GM19193 (cell line): Measurements from ENCODE around the gene ELMO3.

Source experiments
- POLR2A ChIP-seq: IDR thresholded peaks from 4 replicates; pipeline ENCODE4 v1.6.1; 2011; ENCODE audit not compliant: insufficient read depth, insufficient read length; ENCODE audit errors: extremely low read depth

ELMO3 gene

DNA sequence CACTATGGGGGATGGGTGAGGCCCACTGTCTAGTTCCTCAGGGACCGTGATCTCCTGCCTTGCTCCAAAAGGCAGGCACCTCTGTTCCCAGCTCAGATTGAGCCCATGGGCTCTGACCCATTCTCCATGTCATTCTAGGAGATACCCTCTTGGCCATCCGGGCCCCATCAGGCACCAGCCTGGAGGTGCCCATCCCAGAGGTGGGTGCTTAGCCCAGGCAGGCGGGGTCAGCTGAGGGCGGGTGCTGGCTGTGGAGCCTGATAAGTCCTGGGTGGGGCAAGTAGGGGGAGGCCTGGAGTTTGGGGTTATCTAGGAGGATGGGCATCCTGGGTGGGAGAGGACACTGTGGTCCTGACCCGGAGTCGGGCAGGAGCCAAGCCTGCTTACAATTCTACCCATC lies 4.7 kb upstream of the ELMO3 start:
- TF ChIP-seq POLR2A: no peak

GRCh38 chr16:67195676-67196075 lies 3.3 kb upstream of the ELMO3 start:
- no peak for TF ChIP-seq POLR2A

GRCh38 chr16:67196881-67197280 lies 2.0 kb upstream of the ELMO3 start:
- no peak for TF ChIP-seq POLR2A

DNA sequence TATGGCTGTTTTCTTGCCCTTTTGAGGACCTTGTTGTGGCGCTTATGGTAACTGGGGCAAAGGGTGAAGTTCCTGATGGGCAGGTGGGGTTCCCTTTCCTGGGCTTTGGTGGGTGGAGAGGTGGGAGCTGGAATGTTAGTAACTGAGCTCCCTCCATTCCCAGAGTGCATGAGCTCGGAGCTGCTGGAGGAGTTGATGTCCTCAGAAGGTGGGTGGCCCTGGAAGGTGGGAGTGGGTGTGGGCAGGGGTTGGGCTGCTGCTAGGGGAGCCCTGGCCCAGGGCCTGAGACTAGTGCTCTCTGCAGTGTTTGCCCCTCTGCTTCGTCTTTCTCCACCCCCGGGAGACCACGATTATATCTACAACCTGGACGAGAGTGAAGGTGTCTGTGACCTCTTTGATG lies 1.2 kb upstream of the ELMO3 start:
- TF ChIP-seq POLR2A: no peak

DNA sequence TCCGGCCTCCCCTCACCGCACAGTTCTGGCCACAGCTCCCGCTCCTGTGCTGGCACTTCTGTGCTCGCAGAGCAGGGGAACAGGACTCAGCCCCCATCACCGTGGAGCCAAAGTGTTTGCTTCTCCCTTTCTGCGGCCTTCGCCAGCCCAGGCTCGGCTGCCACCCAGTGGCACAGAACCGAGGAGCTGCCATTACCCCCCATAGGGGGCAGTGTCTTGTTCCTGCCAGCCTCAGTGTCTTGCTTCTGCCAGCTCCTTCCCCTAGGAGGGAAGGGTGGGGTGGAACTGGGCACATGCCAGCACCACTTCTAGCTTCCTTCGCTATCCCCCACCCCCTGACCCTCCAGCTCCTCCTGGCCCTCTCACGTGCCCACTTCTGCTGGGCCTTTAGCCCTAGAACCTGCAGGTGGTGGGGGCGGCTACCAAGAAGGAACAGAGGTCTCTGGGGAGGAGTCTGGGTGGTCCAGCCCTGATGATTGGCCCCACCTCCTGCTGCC lies 645 bp upstream of the ELMO3 start:
- no peak for TF ChIP-seq POLR2A

- no peak for TF ChIP-seq POLR2A
Measured at GRCh38 chr16:67199808-67200198, 872 bp downstream of the ELMO3 start.

DNA sequence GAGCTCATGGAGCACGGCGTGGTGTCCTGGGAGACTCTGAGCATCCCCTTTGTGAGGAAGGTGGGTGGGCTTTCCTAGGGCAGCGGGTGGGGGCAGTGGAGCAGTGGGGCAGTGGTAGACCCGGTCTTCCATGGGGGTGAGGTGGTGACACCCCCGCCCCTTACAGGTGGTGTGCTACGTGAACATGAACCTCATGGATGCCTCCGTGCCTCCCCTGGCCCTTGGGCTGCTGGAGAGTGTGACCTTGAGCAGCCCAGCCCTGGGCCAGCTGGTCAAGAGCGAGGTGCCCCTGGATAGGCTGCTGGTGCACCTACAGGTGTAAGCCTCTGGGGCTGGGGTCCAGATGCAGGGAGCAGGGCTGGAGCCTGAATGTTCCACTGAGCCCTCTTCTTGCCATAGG lies 1.6 kb downstream of the ELMO3 start:
- no peak for TF ChIP-seq POLR2A

GRCh38 chr16:67201411-67202345 lies 2.7 kb downstream of the ELMO3 start:
- TF ChIP-seq POLR2A: no peak

DNA sequence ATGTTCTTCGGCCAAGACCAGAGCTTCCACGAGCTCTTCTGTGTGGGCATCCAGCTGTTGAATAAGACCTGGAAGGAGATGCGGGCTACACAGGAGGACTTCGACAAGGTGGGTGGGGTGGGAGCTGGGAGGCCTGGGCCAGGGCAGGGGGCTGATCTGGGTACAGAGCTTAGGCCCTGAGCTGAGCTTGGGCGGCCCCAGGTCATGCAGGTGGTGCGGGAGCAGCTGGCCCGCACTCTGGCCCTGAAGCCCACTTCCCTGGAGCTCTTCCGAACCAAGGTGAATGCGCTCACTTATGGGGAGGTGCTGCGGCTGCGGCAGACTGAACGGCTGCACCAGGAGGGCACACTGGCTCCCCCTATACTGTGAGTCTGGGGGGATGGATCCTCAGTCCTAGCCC lies 3.5 kb downstream of the ELMO3 start:
- TF ChIP-seq POLR2A: no peak

- no peak for TF ChIP-seq POLR2A
Measured at GRCh38 chr16:67202956-67203493, 4.1 kb downstream of the ELMO3 start.

GRCh38 chr16:67204076-67204475 lies 5.1 kb downstream of the ELMO3 start:
- TF ChIP-seq POLR2A: no peak

GRCh38 chr16:67206129-67206837 lies 7.4 kb downstream of the ELMO3 start:
- TF ChIP-seq POLR2A: no peak

- TF ChIP-seq POLR2A: peak; percentile 8
Measured at GRCh38 chr16:67206838-67207248, 7.9 kb downstream of the ELMO3 start.

- peak; percentile 4 for TF ChIP-seq POLR2A
Measured at GRCh38 chr16:67207249-67208091, 8.5 kb downstream of the ELMO3 start.
